Fibroblast of skin of left quadriceps (primary cell): ENCODE measurements around the gene GABRB3.

Experiments used
- DNase-seq, 2 experiments: peaks; one replicate each; pipeline ENCODE4 v3.0.0-alpha.2; 2013; ENCODE audit warnings: low read depth in 2 of 2

The GABRB3 gene

DNA sequence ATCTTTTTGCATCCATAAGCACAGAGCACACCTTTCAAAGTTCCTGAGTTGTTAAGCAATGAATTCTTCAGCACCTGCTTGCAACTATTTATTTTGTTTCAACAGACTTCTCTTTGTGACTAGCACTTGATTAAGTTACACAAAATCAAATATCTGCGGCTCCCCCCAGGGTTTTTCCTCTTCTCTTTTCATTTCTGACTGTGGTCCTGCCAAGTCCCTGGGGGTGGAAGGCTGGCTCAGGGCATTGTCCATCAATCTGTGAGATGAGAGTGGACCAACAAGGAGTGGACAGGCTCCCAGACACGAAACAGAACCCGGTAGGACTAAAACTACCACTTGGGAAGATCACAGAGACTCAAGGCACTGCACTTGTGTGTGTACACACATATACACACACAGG lies 96.8 kb downstream of the GABRB3 start:
- no peak for DNase-seq

DNA sequence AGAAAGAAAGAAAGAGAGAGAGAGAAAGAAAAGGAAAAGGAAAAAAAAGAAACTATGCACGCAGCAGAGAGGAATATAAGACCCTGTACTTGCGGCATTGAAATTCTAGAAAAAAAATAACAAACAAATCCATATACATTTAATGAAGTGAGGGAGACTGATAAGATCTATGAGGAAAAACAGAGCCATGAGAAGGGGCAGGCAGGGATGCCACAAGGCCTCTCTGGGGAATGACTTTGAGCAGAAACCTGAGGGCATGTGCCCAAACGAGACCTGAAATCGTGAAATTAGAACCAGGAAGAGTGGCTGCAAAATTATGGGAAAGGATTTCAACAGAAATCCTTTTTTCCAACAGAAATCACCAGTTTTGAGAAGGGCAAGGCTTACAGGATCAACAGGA lies 98.4 kb downstream of the GABRB3 start:
- DNase-seq: no peak

DNA sequence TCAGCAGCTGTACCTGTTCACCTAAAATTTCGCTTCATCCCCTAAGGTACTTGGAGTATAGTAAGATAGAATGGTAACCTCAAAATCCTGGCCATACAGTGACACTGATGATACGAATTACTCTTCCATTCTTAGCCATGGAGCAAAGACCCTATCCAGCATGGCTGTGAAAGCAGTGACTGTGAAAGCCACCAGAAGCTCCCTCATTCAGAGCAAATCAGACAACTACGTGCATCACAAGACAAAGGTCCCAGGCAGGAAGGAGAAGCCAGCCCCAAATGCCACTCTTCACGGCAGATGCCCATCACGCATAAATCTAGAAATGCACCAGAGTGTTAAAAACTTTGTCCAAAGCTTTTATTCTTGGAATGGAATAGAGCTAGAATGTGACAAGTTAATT lies 99.4 kb downstream of the GABRB3 start:
- no peak for DNase-seq

DNA sequence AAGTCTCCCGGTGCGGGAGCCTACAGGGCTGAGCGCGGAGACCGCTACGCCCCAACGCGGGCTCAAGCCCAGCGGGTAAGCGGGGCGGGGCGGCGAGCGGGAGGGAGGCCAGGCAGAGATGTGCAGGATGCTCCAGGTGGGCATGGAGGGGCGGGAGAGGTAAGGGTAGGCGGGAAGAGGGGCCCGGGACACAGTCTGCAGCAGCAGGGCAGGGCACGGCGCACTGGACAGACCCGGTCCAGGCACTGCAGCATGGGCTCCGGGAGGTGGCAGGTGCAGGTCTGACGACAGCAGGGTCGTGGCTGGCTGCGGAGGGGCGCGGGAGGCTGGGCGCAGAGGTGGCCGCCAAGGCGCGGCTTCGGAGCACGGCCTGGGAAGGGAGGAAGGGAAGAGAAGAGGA lies 102.8 kb downstream of the GABRB3 start:
- no peak for DNase-seq

DNA sequence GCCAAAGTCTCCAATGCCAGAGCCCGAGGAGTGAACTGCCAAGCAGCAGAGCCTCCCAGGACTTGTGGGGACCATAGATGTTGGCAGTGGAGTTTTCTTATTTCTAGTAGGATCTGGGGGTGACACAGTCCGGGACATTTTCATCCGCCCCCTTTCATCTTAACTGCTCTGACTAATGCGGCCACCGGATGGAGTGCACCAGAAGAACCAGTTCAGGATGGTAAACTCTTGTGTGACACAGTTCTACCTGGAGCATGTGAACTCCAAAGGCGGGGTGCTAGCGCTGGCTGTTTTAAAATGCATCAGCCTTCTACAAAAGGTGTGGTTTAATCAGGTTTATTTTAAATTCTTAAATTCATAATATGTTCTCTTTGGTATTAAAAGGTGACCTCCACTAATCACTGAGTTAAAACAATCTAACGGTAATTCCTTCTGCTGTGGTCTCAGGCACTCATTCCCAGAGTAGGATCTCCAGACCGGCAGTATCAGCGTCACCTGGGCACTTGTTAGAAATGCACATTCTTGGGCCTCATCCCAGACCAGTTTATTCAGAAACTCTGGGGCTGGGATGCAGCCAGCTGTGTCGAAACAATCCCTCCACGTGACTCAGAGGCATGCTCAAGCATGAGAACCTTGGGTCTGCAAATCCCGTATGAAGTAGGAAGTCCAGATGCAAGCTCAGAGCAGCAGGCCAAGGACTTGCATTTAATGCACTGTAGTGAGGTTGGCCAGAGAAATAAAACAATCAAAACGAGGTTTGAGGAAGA lies 105.5 kb downstream of the GABRB3 start:
- DNase-seq: no peak

DNA sequence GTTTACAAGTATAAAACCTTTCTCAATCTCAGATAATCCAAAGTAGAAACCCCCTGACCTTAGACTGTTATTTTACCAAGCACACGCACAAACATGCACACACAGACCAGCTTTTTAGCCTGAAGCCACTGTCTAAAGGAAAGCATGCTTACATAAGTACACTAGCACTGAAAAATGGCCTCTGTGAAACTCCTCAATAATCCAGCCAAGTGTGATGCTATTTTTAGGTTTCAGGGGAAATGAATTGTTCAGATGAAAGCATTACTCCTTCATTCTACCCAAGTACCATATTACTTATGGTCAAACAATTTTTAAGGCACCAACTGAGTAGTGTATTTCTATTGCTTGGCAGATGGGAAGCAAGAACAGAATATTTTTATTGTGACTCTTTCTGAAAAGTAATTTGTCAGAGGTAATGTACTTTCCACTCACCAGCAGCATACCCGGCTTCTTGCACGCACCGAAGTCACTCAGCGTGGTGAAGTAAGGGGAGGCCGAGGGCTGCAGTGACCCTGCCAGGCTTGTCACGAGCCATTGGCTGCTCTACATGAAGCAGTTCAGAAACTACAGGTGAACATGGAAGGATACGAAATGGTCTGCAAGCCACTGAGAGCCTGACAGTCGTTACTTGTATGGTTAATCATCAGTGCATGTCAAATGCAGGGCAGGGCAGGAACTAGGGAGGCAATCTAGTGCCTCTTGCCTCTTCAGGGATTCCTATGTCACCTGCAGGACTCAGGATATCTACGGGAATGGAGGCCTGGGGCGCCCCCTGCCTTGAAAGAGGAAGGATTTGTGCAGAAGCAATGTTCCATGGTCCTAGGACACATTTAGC lies 106.7 kb downstream of the GABRB3 start:
- DNase-seq: no peak

DNA sequence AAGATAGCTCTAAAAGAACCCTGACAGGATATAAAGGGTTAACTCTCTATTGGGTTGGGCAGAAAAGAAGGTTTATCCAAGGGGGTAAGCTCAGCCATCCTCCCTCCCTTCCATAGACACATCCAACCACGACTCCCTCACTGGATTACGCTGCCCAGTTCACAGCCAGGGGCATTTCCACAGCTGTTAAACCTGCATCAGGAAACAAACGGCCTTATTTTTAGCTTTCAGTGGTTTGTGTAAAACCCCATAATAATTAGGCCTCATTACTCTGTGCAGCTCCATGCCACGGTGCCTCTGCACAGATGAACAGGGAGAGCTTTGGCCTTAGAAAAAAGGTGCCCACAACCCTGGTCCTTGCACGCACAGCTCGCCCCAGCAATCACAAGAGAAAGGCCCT lies 110.6 kb downstream of the GABRB3 start:
- DNase-seq: no peak

DNA sequence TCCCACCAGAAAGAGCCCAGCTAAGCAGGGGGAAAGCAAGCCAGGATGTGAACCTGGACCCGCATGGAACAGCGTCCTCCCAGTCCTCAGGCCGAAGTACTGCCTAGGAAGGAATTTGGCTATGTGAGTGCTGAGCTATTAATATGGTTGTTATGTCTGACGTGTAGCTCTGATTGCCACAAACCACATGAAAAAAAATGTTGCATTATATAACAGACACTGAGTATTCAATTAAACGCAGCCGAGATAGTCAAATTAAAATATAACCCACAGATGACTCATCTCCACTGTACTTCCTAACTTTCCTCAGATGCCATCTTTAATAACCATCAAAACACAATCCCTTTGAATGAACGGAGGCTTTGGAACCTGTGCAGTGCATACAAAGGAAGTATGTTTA lies 111.1 kb downstream of the GABRB3 start:
- no peak for DNase-seq

DNA sequence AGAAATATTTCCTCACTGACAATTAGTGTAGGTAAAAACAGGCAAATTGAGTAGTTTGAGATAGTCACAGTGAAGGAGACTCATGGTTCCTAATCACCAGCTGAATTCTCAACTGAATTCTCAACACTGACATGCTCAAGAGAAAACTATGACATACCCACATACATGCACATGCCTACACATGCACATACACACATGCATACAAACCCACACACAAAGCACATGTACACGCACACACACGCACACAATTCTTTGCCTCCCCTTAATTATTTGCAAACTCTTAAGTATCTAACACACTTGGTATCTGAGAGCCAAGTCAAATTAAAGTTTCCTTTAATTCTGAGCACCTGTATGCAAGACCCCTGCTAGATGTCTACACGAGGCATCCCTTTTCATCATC lies 111.8 kb downstream of the GABRB3 start:
- no peak for DNase-seq

DNA sequence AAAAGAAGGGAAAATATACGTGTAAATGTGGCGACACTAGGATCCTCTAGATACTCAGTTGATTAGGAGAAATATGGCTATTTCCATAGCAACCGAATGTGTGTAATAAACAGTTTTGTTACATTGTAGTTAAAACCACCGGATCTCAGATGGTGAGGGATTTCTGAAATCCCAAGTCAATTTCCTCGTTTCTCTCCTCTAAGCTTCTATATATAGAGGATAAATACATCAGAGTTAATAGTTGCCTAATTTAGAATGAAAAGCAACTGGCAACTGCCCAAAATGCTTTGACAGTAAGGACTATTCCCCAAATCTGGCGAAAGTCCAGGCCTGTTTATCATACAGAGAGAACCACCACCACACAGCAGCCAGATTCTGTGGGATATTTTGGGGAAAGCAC lies 112.6 kb downstream of the GABRB3 start:
- no peak for DNase-seq

DNA sequence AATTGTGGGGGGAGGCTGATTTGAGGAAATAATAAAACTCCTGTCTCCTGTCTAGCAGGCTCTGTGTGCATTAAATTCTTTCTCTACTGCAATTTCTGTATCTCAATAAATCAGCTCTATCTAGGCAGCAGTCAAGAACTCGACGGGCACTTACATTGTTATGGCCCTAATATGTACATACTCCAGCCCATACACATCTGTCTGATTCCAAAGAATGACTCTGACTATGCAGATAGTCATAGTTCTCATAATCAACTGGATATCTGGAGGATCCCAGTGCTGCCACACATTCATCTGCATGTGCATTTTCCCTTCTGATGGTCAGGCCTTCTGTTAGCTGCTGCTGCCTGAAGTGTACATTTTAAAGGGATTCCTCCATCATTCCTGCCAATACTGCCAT lies 114.6 kb downstream of the GABRB3 start:
- DNase-seq: no peak

DNA sequence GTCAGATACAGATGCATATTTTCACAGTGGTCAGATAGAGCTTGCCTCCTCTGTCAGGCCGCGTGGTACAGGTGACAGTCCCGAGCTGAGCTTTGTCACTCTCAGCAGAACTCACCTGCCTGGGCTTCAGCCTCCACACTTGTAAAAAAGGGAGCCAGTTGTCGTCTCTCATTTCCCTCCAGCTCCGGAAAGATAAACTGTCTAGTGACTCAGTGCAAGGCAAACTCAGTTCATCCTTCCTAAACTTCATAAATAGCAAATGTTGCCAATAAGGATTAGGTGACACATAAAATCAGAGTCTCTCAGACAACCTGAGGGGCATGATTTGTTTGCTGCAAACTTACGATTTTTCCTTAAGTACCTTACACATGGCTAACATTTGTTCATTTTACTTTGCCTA lies 116.8 kb downstream of the GABRB3 start:
- DNase-seq: no peak

DNA sequence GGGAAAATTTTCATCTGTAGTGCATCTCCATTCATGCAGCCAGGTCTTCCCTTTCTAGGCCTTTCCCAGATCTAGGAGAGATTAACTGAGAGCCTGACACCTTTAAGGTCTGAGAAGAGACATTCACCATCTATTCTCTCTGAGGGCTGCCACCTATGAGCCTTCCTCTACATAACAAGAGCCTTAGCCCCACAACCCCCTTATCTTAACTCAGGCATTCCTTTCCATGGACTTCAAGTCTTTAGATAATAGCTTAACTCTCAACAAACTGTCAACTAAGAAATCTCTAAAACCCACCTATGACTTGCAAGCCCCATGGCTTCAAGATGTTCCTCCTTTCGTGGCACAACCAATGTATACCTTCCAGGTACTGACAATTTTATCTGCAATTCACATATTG lies 121.0 kb downstream of the GABRB3 start:
- no peak for DNase-seq

DNA sequence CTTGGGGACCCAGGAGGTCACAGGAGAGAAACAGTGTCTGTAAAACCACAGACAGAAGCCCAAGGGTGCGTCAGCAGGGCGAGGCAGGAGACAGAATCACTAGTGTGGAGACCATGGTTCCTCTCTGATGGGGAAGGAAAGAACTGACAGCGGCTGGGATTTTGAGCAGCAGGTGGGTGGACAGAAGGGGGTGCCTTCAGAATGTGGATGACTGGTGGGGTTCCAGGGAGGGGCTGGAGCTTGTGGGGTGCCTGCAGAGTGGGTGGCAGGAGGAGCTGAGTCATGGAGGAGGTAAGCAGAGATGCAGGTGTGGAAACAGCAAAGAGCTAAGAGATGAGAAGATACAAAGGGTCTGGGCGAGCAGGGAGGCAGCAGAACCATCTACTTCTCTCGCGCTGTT lies 124.2 kb downstream of the GABRB3 start:
- no peak for DNase-seq

DNA sequence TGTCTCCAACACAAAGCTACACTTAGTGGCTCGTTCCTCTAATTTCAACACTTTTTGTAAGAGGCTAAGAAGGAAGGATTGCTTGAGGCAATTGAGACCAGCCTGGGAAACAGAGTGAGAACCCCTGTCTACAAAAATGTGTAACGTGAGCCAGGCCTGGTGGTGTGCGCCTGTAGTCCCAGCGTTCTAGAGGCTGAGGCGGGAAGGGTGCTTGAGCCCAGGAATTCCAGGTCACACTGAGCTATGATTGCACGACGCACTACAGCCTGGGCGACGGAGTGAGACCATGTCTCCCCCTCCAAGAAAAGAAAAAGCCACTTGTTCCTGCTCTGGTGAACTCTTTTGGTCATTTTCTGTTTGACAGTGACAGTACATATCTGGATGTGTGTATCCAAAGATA lies 127.9 kb downstream of the GABRB3 start:
- DNase-seq: no peak

DNA sequence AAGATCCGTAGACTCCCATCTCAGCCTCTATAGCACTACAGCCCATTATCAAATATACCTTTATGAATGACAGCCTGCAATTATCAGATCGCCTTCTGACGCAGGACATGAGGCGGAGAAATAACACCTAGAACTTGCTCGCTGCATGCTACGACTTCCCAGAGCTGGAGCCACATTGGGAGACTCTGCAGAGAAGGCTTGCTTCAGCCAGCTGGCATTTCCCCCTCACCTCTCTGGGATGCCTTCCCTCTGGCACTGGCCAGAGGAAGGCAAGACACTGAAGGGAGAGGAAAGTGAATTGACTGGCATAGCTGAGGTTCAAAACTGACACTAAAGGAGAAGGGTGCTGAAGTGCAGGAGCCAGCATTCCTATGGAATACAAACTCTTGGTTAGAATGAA lies 131.7 kb downstream of the GABRB3 start:
- DNase-seq: no peak

DNA sequence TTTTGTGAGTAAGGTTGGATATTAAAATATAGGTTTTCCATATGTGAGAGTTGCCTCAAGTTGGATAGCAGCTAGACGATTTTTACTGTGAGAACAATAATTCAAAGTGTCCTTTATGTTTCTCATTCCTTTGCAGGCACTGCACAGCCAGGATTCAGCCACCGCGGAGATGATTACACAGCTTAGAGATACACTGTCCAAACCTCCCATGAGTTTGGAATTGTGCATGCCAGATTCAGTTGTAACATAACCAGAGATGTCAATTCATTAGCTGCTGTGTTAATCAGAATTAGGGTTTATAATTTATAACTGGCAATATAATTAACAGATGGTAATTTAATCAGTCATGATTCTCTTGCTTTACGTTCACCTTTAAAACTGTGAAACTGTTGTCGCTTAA lies 132.3 kb downstream of the GABRB3 start:
- no peak for DNase-seq

DNA sequence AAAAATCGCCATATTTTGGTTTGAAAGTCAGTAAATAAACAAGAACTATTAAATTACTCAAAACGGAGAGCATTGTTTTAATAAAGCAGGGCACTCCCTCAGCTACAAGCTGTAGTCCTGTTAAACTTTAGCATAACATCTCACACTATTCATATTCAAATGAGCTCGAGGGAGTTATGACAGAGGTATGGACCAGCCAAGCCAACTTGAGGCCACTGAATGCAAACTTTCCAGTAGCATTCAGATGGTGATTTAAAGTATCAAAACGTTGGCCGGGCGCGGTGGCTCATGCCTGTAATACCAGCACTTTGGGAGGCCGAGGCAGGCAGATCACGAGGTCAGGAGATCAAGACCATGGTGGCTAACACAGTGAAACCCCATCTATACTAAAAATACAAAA lies 132.9 kb downstream of the GABRB3 start:
- DNase-seq: no peak

DNA sequence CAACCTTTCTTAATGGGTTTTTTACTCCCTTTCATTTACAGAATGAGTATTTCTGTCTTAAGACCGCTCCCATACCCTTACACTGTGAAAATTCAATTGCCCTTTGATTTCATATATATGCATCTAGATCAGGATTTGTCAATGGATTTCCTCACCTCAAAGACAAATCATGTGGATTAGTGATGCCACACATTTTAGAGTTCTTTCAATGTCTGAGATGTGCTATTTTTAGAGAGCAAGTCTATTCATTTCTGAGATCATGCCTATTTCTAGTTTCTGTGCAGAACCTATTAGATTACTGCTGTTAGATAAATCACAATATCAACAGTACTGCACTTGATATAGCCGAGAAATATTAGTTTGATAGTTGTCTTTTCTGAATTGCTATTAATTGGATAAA lies 137.3 kb downstream of the GABRB3 start:
- no peak for DNase-seq

DNA sequence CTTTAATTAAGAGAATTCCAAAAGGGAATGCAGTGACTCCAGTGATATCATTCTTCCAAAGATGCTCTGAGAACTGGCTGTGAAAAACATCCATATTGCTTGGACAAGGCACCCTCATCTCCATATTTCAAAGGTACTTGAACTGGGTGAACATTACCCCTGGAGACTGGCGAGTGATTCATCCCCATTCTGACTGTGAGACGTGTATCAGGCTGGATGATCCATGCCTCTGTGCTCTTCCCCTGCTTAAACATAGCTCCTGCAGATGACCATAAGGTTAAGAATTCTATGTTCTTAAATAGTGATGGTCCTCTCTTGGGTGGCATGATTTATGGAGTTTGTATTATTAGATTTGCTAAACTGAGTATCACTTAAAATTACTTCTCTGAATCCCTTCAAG lies 137.8 kb downstream of the GABRB3 start:
- no peak for DNase-seq

DNA sequence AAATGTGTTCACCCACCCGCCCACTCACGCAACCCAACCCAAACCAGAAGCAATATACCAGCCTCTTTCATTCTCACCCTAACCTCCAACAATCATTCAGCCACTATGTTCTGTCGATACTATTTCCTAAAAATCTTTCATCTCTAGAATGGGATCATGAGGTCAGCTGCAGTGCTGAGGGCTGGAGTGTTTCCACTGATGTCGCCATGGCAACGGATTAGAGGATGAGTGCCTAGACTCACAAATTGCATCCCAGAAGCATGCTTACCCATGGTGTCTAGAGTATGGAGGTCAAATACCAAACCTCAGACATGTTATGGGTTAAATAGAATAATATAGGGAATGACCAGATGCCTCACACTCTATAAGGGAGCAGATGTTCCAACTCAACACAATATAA lies 138.5 kb downstream of the GABRB3 start:
- DNase-seq: no peak

DNA sequence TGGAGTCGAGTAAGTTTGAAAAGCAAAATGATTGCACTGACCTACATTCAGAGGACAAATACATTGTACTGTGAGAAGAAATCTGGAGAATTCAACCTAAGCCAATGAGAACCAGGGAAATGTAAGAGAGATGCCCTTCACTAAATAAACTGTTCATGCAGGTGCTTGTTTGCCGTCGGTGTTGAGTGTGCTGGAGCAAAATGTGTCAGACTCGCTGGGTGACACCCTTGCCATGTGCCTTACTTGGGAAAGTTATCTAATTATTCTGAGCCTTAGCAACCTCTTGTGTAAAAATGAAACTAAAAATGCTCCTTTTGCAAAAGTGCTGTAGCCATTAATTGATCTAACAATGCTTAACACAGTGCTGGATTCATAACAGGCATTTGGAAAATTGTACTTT lies 140.4 kb downstream of the GABRB3 start:
- DNase-seq: no peak

DNA sequence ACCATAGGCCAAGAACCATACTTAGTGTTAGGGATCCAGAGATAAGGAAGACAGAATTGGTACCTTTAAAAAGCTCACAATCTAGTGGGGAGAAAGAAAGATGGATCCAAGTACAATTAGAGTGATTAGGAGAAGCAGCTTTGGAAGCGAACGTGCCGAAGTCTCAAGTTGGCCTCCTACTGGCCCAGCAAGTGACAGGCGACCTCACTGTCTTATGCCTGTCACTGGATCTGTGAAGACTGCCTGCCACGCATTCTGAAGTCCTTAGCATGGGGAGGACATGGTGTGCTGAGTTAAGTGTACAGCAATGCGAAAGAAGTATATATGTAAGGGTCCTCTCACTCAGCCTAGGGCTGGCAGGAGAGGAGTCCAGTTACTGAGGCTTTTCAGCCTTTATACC lies 141.0 kb downstream of the GABRB3 start:
- no peak for DNase-seq
